NCI-H2029 (cell line): ENCODE measurements around the gene NIPA2.
A peak's percentile ranks its signal among the peaks of the same experiment; 100 is the strongest.
"Not testable (repeated sequence)": the region's sequence is repeated elsewhere in the genome, so short reads cannot be mapped to it uniquely, and the experiment has no call there.

Experiments used
- DNase-seq: peaks from one replicate; lab custom pipeline; 2025; lab: John Stamatoyannopoulos, UW

The NIPA2 gene

GRCh38 chr15:22838292-22839042, at the start of gene NIPA2:
TSS of gene NIPA2 (plus strand) at chr15:22838666. CDS start at chr15:22851732, 13,066 bp downstream.
- DNase-seq = peak; percentile 91

GRCh38 chr15:22794063-22794462, 44.4 kb upstream of the NIPA2 start:
- no peak for DNase-seq

GRCh38 chr15:22794621-22795167, 43.8 kb upstream of the NIPA2 start:
- no peak for DNase-seq

- DNase-seq = no peak
These were observed 43.0 kb upstream of the NIPA2 start for GRCh38 chr15:22795206-22796063.

GRCh38 chr15:22796079-22796478, 42.4 kb upstream of the NIPA2 start:
- DNase-seq = no peak

GRCh38 chr15:22799902-22800301, 38.6 kb upstream of the NIPA2 start:
- DNase-seq = no peak

GRCh38 chr15:22803006-22803405, 35.5 kb upstream of the NIPA2 start:
- DNase-seq = not testable (repeated sequence)

- no peak for DNase-seq
These were observed 32.3 kb upstream of the NIPA2 start for GRCh38 chr15:22806156-22806555.

GRCh38 chr15:22806664-22807063, 31.8 kb upstream of the NIPA2 start:
- DNase-seq = no peak

- DNase-seq = not testable (repeated sequence)
These were observed 30.6 kb upstream of the NIPA2 start for GRCh38 chr15:22807831-22808230.

- no peak for DNase-seq
These were observed 30.2 kb upstream of the NIPA2 start for GRCh38 chr15:22808240-22808639.

- DNase-seq = no peak
These were observed 29.6 kb upstream of the NIPA2 start for GRCh38 chr15:22808761-22809280.

- DNase-seq = no peak
These were observed 28.2 kb upstream of the NIPA2 start for GRCh38 chr15:22810033-22810852.

GRCh38 chr15:22810853-22811338, 27.6 kb upstream of the NIPA2 start:
- no peak for DNase-seq

- DNase-seq = no peak
These were observed 26.8 kb upstream of the NIPA2 start for GRCh38 chr15:22811640-22812039.

- no peak for DNase-seq
These were observed 24.6 kb upstream of the NIPA2 start for GRCh38 chr15:22813844-22814243.

GRCh38 chr15:22815766-22816165, 22.7 kb upstream of the NIPA2 start:
- no peak for DNase-seq

GRCh38 chr15:22819651-22820050, 18.8 kb upstream of the NIPA2 start:
- no peak for DNase-seq

- no peak for DNase-seq
These were observed 14.9 kb upstream of the NIPA2 start for GRCh38 chr15:22823495-22824128.

GRCh38 chr15:22827125-22827524, 11.3 kb upstream of the NIPA2 start:
- no peak for DNase-seq

GRCh38 chr15:22831473-22831872, 7.0 kb upstream of the NIPA2 start:
- no peak for DNase-seq
